Renal pelvis (tissue), 4 donors: ENCODE data around the gene PRMT5. TPM values are rescaled to one million over a fixed set of nuclear protein-coding genes. Genes with fewer than 3 reads are reported as not detected.

ENCODE experiments used
- DNase-seq: peaks from one replicate; pipeline ENCODE4 v3.0.0-alpha.2; 2013
- polyA plus RNA-seq, 3 donors: library from polyadenylated mRNA; unstranded; fragments of 120-200 nt; gene quantifications; one replicate each; pipeline ENCODE4 v1.2.1, GENCODE V29; 2013; ENCODE audit not compliant: insufficient read length in 3 of 3

The PRMT5 gene
- polyA plus RNA-seq, 3 donors = 150 to 181 (median 161) TPM

GRCh38 chr14:22882064-22882463, 47.1 kb downstream of the PRMT5 start:
- no peak for DNase-seq

- DNase-seq = no peak
Measured at GRCh38 chr14:22878271-22879246, 50.6 kb downstream of the PRMT5 start.

- DNase-seq = no peak
Measured at GRCh38 chr14:22877000-22877501, 52.1 kb downstream of the PRMT5 start.

DNA sequence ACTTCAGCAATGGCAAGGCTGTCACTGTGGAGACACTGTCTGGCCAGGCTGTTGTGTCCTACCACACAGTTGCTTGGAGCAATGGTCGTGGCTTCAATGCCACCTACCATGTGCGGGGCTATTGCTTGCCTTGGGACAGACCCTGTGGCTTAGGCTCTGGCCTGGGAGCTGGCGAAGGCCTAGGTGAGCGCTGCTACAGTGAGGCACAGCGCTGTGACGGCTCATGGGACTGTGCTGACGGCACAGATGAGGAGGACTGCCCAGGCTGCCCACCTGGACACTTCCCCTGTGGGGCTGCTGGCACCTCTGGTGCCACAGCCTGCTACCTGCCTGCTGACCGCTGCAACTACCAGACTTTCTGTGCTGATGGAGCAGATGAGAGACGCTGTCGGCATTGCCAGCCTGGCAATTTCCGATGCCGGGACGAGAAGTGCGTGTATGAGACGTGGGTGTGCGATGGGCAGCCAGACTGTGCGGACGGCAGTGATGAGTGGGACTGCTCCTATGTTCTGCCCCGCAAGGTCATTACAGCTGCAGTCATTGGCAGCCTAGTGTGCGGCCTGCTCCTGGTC, 53.3 kb downstream of the PRMT5 start:
- no peak for DNase-seq

- no peak for DNase-seq
Measured at GRCh38 chr14:22875003-22875747, 54.0 kb downstream of the PRMT5 start.

GRCh38 chr14:22872833-22873520, 56.2 kb downstream of the PRMT5 start:
- no peak for DNase-seq

DNA sequence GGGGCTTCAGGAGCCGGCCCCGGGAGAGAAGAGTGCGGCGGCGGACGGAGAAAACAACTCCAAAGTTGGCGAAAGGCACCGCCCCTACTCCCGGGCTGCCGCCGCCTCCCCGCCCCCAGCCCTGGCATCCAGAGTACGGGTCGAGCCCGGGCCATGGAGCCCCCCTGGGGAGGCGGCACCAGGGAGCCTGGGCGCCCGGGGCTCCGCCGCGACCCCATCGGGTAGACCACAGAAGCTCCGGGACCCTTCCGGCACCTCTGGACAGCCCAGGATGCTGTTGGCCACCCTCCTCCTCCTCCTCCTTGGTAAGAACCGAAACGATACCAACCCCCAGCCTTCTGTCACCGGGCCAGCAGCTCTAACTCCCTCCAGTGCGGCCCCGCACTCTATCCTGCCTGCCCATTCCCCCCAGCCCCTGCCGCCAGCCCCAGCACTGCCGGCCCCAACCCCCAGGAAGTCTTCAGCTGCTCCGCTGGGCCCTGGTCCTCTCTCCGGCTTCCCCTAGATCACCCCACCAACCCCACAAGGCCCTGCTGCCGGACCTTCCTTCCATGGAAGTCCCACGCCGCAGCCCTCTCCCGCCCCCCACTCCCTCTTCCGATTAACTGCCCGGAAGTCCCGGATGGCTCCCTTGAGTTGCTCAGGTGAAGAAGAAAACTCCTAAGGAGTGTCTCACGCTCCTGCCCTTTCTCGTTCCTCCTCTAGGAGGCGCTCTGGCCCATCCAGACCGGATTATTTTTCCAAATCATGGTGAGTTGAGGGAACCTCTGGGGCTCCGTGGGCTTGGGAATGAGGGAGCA, 56.9 kb downstream of the PRMT5 start:
- DNase-seq = peak; percentile 93

GRCh38 chr14:22871224-22872032, 57.7 kb downstream of the PRMT5 start, which contains the start of gene LRP10:
TSS of gene LRP10 (plus strand) at chr14:22871740. CDS start at chr14:22872304, 564 bp downstream.
- peak; percentile 90 for DNase-seq

- no peak for DNase-seq
Measured at GRCh38 chr14:22870811-22871223, 58.4 kb downstream of the PRMT5 start.

Other genes starting within 250 kb of the PRMT5 start
- gene OXA1L, start 162.7 kb downstream of the PRMT5 start, polyA plus RNA-seq = 100 to 1,000 TPM; 130 to 148 (median 140) TPM
- gene SLC7A7, start 113.9 kb downstream of the PRMT5 start, polyA plus RNA-seq = 100 to 1,000 TPM; 114 to 130 (median 129) TPM
- 100 to 1,000 TPM in 1 of 3 donors, 10 to 100 TPM in 2; 87.6 to 107 (median 93.7) TPM for gene MRPL52, start 99.5 kb downstream of the PRMT5 start, polyA plus RNA-seq
- 100 to 1,000 TPM; 123 to 161 (median 159) TPM for gene MMP14, start 92.8 kb downstream of the PRMT5 start, polyA plus RNA-seq
- gene LRP10, start 57.6 kb downstream of the PRMT5 start, polyA plus RNA-seq = 10 to 100 TPM; 79.1 to 94.9 (median 93.9) TPM
- gene REM2, start 46.2 kb downstream of the PRMT5 start, polyA plus RNA-seq = 1 to 10 TPM; 1.9 to 2.1 (median 1.9) TPM
- gene RBM23, start 10.2 kb downstream of the PRMT5 start, polyA plus RNA-seq = 100 to 1,000 TPM; 121 to 144 (median 123) TPM
- 10 to 100 TPM; 51.9 to 64.0 (median 59.9) TPM for gene HAUS4, start 27.7 kb upstream of the PRMT5 start, polyA plus RNA-seq
- gene AJUBA, start 53.2 kb upstream of the PRMT5 start, polyA plus RNA-seq = 100 to 1,000 TPM in 2 of 3 donors, 10 to 100 TPM in 1; 77.4 to 120 (median 103) TPM
- 10 to 100 TPM; 19.9 to 27.2 (median 22.5) TPM for gene C14orf93, start 80.8 kb upstream of the PRMT5 start, polyA plus RNA-seq
- 100 to 1,000 TPM; 207 to 269 (median 224) TPM for gene PSMB5, start 105.5 kb upstream of the PRMT5 start, polyA plus RNA-seq
- under 1 TPM in 1 of 3 donors, not detected in 2; 0.04 TPM for gene PSMB11, start 112.8 kb upstream of the PRMT5 start, polyA plus RNA-seq
- gene CDH24, start 128.1 kb upstream of the PRMT5 start, polyA plus RNA-seq = 10 to 100 TPM; 22.9 to 38.2 (median 23.9) TPM
- gene ACIN1, start 165.8 kb upstream of the PRMT5 start, polyA plus RNA-seq = 100 to 1,000 TPM; 246 to 370 (median 335) TPM
- gene C14orf119, start 166.1 kb upstream of the PRMT5 start, polyA plus RNA-seq = 10 to 100 TPM; 72.3 to 84.5 (median 79.3) TPM
- gene CIROP, start 175.6 kb upstream of the PRMT5 start, polyA plus RNA-seq = under 1 TPM in 2 of 3 donors, not detected in 1; 0.06 to 0.18 TPM
- gene CEBPE, start 189.9 kb upstream of the PRMT5 start, polyA plus RNA-seq = under 1 TPM; 0.10 to 0.30 (median 0.15) TPM